DND-41 (cell line): ENCODE results near the gene NTM.

Experiments
- ATAC-seq: fragments of 200-7000 bp; cut with Tn5 transposase; 3 replicates; pipeline ENCODE4 v1.9.1; 2021; ENCODE audit warnings: low read depth; ENCODE audit not compliant: insufficient read depth
- DNase-seq: peaks from one replicate; pipeline ENCODE4 v3.0.0-alpha.2; 2020
- H2AFZ ChIP-seq: 2 replicates; pipeline ENCODE4 v1.6.0; 2012; ENCODE audit warnings: low read depth, low read length
- H3K27ac ChIP-seq: 2 replicates; pipeline ENCODE4 v1.5.1; 2012; ENCODE audit warnings: low read length, inconsistent platforms
- H3K27me3 ChIP-seq: fragments of 200-600 bp; sonication (generic); 2 replicates; pipeline ENCODE4 v1.6.0; 2012; ENCODE audit warnings: low read length, mild to moderate bottlenecking, inconsistent platforms; ENCODE audit not compliant: insufficient read depth, poor library complexity
- H3K36me3 ChIP-seq: 2 replicates; pipeline ENCODE4 v1.5.1; 2012; ENCODE audit warnings: low read length, inconsistent platforms; ENCODE audit not compliant: insufficient read depth
- H3K4me1 ChIP-seq: 2 replicates; pipeline ENCODE4 v1.5.1; 2012; ENCODE audit warnings: mild to moderate bottlenecking, low read length; ENCODE audit not compliant: insufficient read depth
- H3K4me2 ChIP-seq: 2 replicates; pipeline ENCODE4 v1.6.0; 2012; ENCODE audit warnings: mild to moderate bottlenecking, moderate library complexity, low read length, inconsistent platforms; ENCODE audit not compliant: insufficient read depth
- H3K4me3 ChIP-seq, 2 experiments: fragments of 200-600 bp in 1 of 2; shearing (Covaris generic) in 1 of 2; 2 replicates each; pipeline ENCODE4 v1.5.1; 2012 to 2016; ENCODE audit warnings: inconsistent platforms in 2 of 2, low read length in 2 of 2, mild to moderate bottlenecking in 2 of 2, low read depth in 1 of 2, moderate library complexity in 1 of 2
- H3K79me2 ChIP-seq: 2 replicates; pipeline ENCODE4 v1.6.0; 2012; ENCODE audit warnings: low read length, inconsistent platforms; ENCODE audit not compliant: insufficient read depth
- H3K9ac ChIP-seq: 2 replicates; pipeline ENCODE4 v1.6.0; 2012; ENCODE audit warnings: low read depth, mild to moderate bottlenecking, inconsistent platforms, low read length, moderate library complexity
- H3K9me3 ChIP-seq: 2 replicates; pipeline ENCODE4 v1.5.1; 2012; ENCODE audit warnings: low read length, moderate library complexity, mild to moderate bottlenecking, inconsistent platforms; ENCODE audit not compliant: insufficient read depth, severe bottlenecking
- H4K20me1 ChIP-seq: 2 replicates; pipeline ENCODE4 v1.6.0; 2012; ENCODE audit warnings: low read length; ENCODE audit not compliant: insufficient read depth
- EZH2 ChIP-seq: IDR thresholded peaks from 3 replicates; pipeline ENCODE4 v1.6.1; 2012; ENCODE audit warnings: borderline replicate concordance, low read depth, mild to moderate bottlenecking, moderate library complexity, low read length, inconsistent platforms; ENCODE audit not compliant: severe bottlenecking
- TF ChIP-seq, protein P1 (sequence below): IDR thresholded peaks from 2 replicates; pipeline ENCODE4 v1.5.1; 2012; ENCODE audit warnings: borderline replicate concordance, low read length, moderate library complexity, mild to moderate bottlenecking; ENCODE audit not compliant: poor library complexity, severe bottlenecking; ENCODE audit errors: extremely low read depth

Gene NTM

GRCh38 chr11:131917634-131918384 is 547.4 kb downstream of the NTM start:
- ATAC-seq (no peak), DNase-seq (no peak)
- Histone ChIP-seq H3K27ac (no peak overlapping the region), H3K4me1 (no peaks in the 10 kb centered on the region), H3K27me3 (peaks cover 7% of the 10 kb centered on the region), H3K79me2 (no peaks in the 10 kb centered on the region), H4K20me1 (no peaks in the 10 kb centered on the region), H3K4me2 (no peak overlapping the region), H3K9ac (no peak overlapping the region), H3K4me3 (no peak overlapping the region), H2AFZ (no peak overlapping the region), H3K36me3 (no peaks in the 10 kb centered on the region), H3K9me3 (no peaks in the 10 kb centered on the region)
- TF ChIP-seq, protein P1, sequence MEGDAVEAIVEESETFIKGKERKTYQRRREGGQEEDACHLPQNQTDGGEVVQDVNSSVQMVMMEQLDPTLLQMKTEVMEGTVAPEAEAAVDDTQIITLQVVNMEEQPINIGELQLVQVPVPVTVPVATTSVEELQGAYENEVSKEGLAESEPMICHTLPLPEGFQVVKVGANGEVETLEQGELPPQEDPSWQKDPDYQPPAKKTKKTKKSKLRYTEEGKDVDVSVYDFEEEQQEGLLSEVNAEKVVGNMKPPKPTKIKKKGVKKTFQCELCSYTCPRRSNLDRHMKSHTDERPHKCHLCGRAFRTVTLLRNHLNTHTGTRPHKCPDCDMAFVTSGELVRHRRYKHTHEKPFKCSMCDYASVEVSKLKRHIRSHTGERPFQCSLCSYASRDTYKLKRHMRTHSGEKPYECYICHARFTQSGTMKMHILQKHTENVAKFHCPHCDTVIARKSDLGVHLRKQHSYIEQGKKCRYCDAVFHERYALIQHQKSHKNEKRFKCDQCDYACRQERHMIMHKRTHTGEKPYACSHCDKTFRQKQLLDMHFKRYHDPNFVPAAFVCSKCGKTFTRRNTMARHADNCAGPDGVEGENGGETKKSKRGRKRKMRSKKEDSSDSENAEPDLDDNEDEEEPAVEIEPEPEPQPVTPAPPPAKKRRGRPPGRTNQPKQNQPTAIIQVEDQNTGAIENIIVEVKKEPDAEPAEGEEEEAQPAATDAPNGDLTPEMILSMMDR = no peak
- no peak for TF ChIP-seq EZH2

- Histone ChIP-seq H3K9me3 (no peaks in the 10 kb centered on the region), H3K27ac (no peak overlapping the region), H3K9ac (no peak overlapping the region), H4K20me1 (no peaks in the 10 kb centered on the region), H3K79me2 (no peaks in the 10 kb centered on the region), H3K4me2 (no peak overlapping the region), H3K27me3 (peaks cover 8% of the 10 kb centered on the region), H3K36me3 (no peaks in the 10 kb centered on the region), H2AFZ (no peak overlapping the region), H3K4me1 (no peaks in the 10 kb centered on the region), H3K4me3 (no peak overlapping the region)
- no peak for TF ChIP-seq EZH2
- TF ChIP-seq, protein P1 = no peak
- ATAC-seq (no peak), DNase-seq (no peak)
Measured at GRCh38 chr11:131918663-131919062, 548.2 kb downstream of the NTM start.

DNA sequence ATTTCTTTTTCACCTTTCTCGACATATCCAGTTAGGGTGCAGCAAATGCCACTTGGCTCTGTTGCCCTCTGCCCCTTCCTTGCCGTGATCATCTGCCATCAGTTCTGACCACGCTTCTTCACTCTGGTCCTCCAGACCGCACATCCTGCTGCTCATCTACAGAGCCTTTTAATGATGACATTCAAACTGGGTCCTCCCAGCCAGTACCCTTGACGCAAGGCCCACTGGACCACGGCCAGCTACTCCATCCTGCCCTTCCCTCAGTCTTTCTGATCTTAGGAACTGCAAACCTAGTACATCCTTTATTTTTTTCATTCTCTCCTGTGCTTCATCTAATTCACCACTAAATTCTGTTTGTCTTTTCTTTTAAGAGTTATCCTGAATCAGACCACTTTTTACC is 551.8 kb downstream of the NTM start:
- H4K20me1 ChIP-seq = no peaks in the 10 kb centered on the region; the same call in 1 of the 2 replicates
- no peaks in the 10 kb centered on the region for H3K36me3 ChIP-seq
- no peak overlapping the region for H3K4me3 ChIP-seq
- no peaks in the 10 kb centered on the region for H3K4me1 ChIP-seq
- H3K4me2 ChIP-seq = no peak overlapping the region
- H3K9ac ChIP-seq = no peak overlapping the region
- ATAC-seq (no peak), DNase-seq (no peak)
- H3K27me3 ChIP-seq = peaks cover 12% of the 10 kb centered on the region
- no peaks in the 10 kb centered on the region for H3K9me3 ChIP-seq
- TF ChIP-seq, protein P1 = no peak
- TF ChIP-seq EZH2 = no peak
- H3K27ac ChIP-seq = no peak overlapping the region
- no peaks in the 10 kb centered on the region for H3K79me2 ChIP-seq
- H2AFZ ChIP-seq = no peak overlapping the region
